Transverse colon (tissue), 3 donors: Measurements from ENCODE around the gene LCAT.

Experiments
- CTCF ChIP-seq, 5 experiments: fragments of 200-600 bp in 3 of 5; fragments of 450-650 bp in 2 of 5; sonication (generic) in 3 of 5; IDR thresholded peaks; 1 replicate in 2 of 5; 2 replicates in 3 of 5; pipeline ENCODE4 v1.5.1; 2016 to 2017; ENCODE audit warnings: antibody characterized with exemption in 5 of 5, inconsistent platforms in 3 of 5, mild to moderate bottlenecking in 2 of 5, moderate library complexity in 1 of 5
- EP300 ChIP-seq: sonication (generic); formaldehyde crosslinking; IDR thresholded peaks from one replicate; pipeline ENCODE4 v1.6.1; 2017; ENCODE audit warnings: antibody characterized with exemption, low read depth
- POLR2A ChIP-seq: fragments of 450-650 bp; IDR thresholded peaks from one replicate; pipeline ENCODE4 v1.6.1; 2016; ENCODE audit warnings: antibody characterized with exemption, mild to moderate bottlenecking, moderate library complexity

GRCh38 chr16:67992661-67993206, 48.8 kb upstream of the LCAT start:
- no peak for TF ChIP-seq CTCF (IDR thresholded peaks at IDR 0.05)
- TF ChIP-seq EP300, result no peak
- TF ChIP-seq POLR2A, result no peak
